Neutrophil (primary cell): ENCODE measurements around the gene PLCH2.

ENCODE experiments used
- H3K27ac ChIP-seq: fragments of 200-600 bp; sonication (generic); 2 replicates; pipeline ENCODE4 v1.5.1; 2016; ENCODE audit warnings: mild to moderate bottlenecking, moderate library complexity
- H3K27me3 ChIP-seq: fragments of 200-600 bp; sonication (generic); 2 replicates; pipeline ENCODE4 v1.6.0; 2016; ENCODE audit warnings: mild to moderate bottlenecking
- H3K36me3 ChIP-seq: fragments of 200-600 bp; sonication (generic); 2 replicates; pipeline ENCODE4 v1.5.1; 2017
- H3K4me1 ChIP-seq, 2 experiments: fragments of 200-600 bp in 1 of 2; sonication (generic) in 1 of 2; 1 replicate in 1 of 2; 2 replicates in 1 of 2; pipeline versions ENCODE4 v1.5.1 to v1.6.1; 2013 to 2016; ENCODE audit warnings: low read depth in 1 of 2, low read length in 1 of 2, mild to moderate bottlenecking in 1 of 2, moderate library complexity in 1 of 2; ENCODE audit not compliant: control insufficient read depth in 1 of 2, insufficient read depth in 1 of 2
- H3K4me3 ChIP-seq, 2 experiments: fragments of 200-600 bp in 1 of 2; sonication (generic) in 1 of 2; 1 replicate in 1 of 2; 2 replicates in 1 of 2; pipeline ENCODE4 v1.5.1; 2013 to 2016; ENCODE audit warnings: low read depth in 1 of 2, low read length in 1 of 2, mild to moderate bottlenecking in 1 of 2, moderate library complexity in 1 of 2
- H3K9me3 ChIP-seq: fragments of 200-600 bp; sonication (generic); 2 replicates; pipeline ENCODE4 v1.5.1; 2016
- TF ChIP-seq, protein P1 (sequence below): fragments of 200-600 bp; sonication (generic); IDR thresholded peaks from 2 replicates; pipeline ENCODE4 v1.5.1; 2016; ENCODE audit warnings: antibody characterized with exemption

The PLCH2 gene

DNA sequence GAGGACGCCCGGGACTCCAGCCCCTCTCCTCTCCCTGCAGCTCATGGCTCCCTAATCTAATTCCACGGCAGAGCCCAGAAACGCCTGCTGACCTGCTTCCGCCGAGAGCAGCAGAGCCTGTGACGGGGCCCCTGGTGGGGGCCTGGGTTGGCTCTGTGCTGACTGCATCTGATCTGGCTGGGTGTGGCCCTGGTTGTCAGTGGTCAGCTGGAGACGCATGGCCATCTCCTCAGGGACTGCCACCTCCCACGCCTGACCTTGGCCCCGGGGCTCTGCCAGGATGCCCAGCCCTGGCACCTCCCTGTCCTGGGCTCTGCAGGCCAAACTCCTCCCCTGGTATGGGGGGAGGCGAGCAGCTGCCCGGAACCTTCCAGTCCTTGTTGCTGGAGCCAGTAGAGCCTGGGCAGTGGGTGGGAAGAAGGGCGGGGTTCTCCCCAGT, 1.1 kb upstream of the PLCH2 start:
- H3K36me3 ChIP-seq, result no peaks in the 10 kb centered on the region
- TF ChIP-seq, protein P1, sequence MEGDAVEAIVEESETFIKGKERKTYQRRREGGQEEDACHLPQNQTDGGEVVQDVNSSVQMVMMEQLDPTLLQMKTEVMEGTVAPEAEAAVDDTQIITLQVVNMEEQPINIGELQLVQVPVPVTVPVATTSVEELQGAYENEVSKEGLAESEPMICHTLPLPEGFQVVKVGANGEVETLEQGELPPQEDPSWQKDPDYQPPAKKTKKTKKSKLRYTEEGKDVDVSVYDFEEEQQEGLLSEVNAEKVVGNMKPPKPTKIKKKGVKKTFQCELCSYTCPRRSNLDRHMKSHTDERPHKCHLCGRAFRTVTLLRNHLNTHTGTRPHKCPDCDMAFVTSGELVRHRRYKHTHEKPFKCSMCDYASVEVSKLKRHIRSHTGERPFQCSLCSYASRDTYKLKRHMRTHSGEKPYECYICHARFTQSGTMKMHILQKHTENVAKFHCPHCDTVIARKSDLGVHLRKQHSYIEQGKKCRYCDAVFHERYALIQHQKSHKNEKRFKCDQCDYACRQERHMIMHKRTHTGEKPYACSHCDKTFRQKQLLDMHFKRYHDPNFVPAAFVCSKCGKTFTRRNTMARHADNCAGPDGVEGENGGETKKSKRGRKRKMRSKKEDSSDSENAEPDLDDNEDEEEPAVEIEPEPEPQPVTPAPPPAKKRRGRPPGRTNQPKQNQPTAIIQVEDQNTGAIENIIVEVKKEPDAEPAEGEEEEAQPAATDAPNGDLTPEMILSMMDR, result no peak
- H3K4me3 ChIP-seq, result no peak overlapping the region

GRCh38 chr1:2475571-2475970, 518 bp upstream of the PLCH2 start:
- H3K27ac ChIP-seq, result no peak overlapping the region
- H3K9me3 ChIP-seq, result no peaks in the 10 kb centered on the region
- H3K4me3 ChIP-seq, result no peak overlapping the region
- H3K4me1 ChIP-seq, result no peaks in the 10 kb centered on the region
- H3K36me3 ChIP-seq, result no peaks in the 10 kb centered on the region
- H3K27me3 ChIP-seq, result no peaks in the 10 kb centered on the region
- TF ChIP-seq, protein P1, result no peak

More for the DNA sequence above, 1.1 kb upstream of the PLCH2 start:
- no peaks in the 10 kb centered on the region for H3K27me3 ChIP-seq
- H3K9me3 ChIP-seq, result no peaks in the 10 kb centered on the region
- H3K4me1 ChIP-seq, result no peaks in the 10 kb centered on the region
- H3K27ac ChIP-seq, result no peak overlapping the region

DNA sequence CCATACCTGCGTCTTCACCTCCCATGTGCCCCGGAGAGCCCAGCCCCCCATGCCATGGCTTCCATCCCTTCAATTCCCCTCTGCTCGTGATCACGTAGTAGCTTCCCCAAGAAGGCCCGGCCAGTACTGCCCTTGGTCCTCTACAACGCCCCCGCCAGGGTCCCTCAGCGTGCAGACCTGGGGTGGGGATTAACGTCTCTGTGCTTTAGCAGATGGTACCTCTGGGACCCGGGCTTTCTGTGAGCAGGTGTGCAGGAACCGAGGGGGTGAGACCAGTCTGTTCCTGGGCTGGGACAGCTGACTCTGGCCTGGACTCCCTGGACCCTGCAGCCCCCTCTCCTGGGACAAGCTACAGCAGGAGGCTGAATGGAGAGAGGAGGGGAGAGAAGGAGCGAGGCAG, 1.2 kb downstream of the PLCH2 start:
- TF ChIP-seq, protein P1, result no peak
- Histone ChIP-seq H3K36me3 (no peaks in the 10 kb centered on the region), H3K27me3 (no peaks in the 10 kb centered on the region), H3K9me3 (no peaks in the 10 kb centered on the region), H3K27ac (no peak overlapping the region), H3K4me3 (no peak overlapping the region), H3K4me1 (no peaks in the 10 kb centered on the region)

- H3K4me3 ChIP-seq, result no peak overlapping the region
- H3K4me1 ChIP-seq, result no peaks in the 10 kb centered on the region
- H3K27me3 ChIP-seq, result no peaks in the 10 kb centered on the region
These were observed 1.9 kb downstream of the PLCH2 start for GRCh38 chr1:2477791-2478499.

GRCh38 chr1:2479186-2479585, 3.1 kb downstream of the PLCH2 start:
- H3K27me3 ChIP-seq, result no peaks in the 10 kb centered on the region
- H3K27ac ChIP-seq, result no peak overlapping the region
- H3K4me1 ChIP-seq, result no peaks in the 10 kb centered on the region
- no peaks in the 10 kb centered on the region for H3K9me3 ChIP-seq
- TF ChIP-seq, protein P1, result no peak
- H3K36me3 ChIP-seq, result no peaks in the 10 kb centered on the region
- no peak overlapping the region for H3K4me3 ChIP-seq

More at GRCh38 chr1:2477791-2478499, 1.9 kb downstream of the PLCH2 start:
- no peaks in the 10 kb centered on the region for H3K36me3 ChIP-seq
- TF ChIP-seq, protein P1, result no peak
- H3K9me3 ChIP-seq, result no peaks in the 10 kb centered on the region
- no peak overlapping the region for H3K27ac ChIP-seq
